ENCODE results near the gene PGLYRP4.

DNA sequence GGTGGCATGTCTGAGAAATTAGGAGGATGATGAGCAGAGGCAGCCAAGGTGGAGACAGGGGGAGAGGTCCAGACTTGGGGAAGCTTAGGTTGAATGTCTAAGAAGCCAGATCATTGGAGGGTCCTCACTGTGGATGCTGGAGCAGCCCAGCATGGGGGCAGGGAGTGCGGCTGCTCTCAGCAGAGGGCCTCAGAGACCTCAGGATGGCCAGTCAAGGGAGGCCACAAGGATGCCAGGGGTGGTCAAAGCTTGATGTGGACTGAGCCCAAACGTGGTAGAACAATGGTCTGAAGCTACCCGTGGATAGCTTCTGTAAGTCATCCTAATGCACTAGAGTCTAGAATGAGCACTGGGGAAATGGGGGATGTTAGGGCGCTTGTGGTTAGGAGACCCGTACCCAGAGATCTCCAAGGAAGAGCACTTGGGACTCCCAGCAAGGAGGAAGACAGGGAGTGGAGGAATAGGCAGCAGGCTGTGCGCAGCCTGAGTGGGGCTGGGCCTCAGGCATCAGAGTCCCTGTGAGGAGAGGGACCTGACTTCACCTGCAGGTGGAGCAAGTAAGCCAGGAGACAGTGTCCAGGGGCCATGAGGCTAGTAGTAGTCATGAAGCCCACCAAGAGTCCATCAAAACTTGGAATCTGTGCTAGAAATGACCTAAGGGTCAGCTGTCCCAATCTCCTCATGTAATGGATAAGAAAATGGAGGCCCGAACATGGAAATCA lies 4.7 kb upstream of the PGLYRP4 start:
- TF ChIP-seq, protein P1, sequence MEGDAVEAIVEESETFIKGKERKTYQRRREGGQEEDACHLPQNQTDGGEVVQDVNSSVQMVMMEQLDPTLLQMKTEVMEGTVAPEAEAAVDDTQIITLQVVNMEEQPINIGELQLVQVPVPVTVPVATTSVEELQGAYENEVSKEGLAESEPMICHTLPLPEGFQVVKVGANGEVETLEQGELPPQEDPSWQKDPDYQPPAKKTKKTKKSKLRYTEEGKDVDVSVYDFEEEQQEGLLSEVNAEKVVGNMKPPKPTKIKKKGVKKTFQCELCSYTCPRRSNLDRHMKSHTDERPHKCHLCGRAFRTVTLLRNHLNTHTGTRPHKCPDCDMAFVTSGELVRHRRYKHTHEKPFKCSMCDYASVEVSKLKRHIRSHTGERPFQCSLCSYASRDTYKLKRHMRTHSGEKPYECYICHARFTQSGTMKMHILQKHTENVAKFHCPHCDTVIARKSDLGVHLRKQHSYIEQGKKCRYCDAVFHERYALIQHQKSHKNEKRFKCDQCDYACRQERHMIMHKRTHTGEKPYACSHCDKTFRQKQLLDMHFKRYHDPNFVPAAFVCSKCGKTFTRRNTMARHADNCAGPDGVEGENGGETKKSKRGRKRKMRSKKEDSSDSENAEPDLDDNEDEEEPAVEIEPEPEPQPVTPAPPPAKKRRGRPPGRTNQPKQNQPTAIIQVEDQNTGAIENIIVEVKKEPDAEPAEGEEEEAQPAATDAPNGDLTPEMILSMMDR (IDR thresholded peaks at IDR 0.05) = no peak
- no peak for TF ChIP-seq EZH2 (IDR thresholded peaks at IDR 0.05; ENCODE audit: borderline replicate concordance, insufficient read depth, low read depth, low read length, poor library complexity, severe bottlenecking)

Data from B cell (primary cell).